Measurements from ENCODE around the gene IVD.

The IVD gene

GRCh38 chr15:40398413-40398873, 7.2 kb upstream of the IVD start:
- TF ChIP-seq TAF1 (IDR thresholded peaks at IDR 0.05; ENCODE audit: low read depth), result no peak
- TF ChIP-seq NFIC (IDR thresholded peaks at IDR 0.05), result no peak
- no peak for TF ChIP-seq REST (IDR thresholded peaks at IDR 0.05; ENCODE audit: low read depth)
- TF ChIP-seq MAX (IDR thresholded peaks at IDR 0.05), result no peak
- TF ChIP-seq EGR1 (IDR thresholded peaks at IDR 0.05), result no peak
- TF ChIP-seq CREB1 (IDR thresholded peaks at IDR 0.05; ENCODE audit: low read depth), result no peak
- no peak for TF ChIP-seq USF1 (IDR thresholded peaks at IDR 0.05)
- TF ChIP-seq TCF12 (IDR thresholded peaks at IDR 0.05; ENCODE audit: low read depth), result no peak
- TF ChIP-seq RAD21 (IDR thresholded peaks at IDR 0.05; ENCODE audit: low read depth), result no peak
- no peak for TF ChIP-seq YY1 (IDR thresholded peaks at IDR 0.05; ENCODE audit: low read depth)
- no peak for TF ChIP-seq ZBTB7A (IDR thresholded peaks at IDR 0.05; ENCODE audit: low read depth)
- no peak for TF ChIP-seq FOXM1 (IDR thresholded peaks at IDR 0.05; ENCODE audit: borderline replicate concordance, low read depth)
- no peak for TF ChIP-seq EP300 (IDR thresholded peaks at IDR 0.05; ENCODE audit: borderline replicate concordance)

- no peak for TF ChIP-seq YY1 (IDR thresholded peaks at IDR 0.05; ENCODE audit: low read depth)
Observed at GRCh38 chr15:40399370-40399769, 6.2 kb upstream of the IVD start.

DNA sequence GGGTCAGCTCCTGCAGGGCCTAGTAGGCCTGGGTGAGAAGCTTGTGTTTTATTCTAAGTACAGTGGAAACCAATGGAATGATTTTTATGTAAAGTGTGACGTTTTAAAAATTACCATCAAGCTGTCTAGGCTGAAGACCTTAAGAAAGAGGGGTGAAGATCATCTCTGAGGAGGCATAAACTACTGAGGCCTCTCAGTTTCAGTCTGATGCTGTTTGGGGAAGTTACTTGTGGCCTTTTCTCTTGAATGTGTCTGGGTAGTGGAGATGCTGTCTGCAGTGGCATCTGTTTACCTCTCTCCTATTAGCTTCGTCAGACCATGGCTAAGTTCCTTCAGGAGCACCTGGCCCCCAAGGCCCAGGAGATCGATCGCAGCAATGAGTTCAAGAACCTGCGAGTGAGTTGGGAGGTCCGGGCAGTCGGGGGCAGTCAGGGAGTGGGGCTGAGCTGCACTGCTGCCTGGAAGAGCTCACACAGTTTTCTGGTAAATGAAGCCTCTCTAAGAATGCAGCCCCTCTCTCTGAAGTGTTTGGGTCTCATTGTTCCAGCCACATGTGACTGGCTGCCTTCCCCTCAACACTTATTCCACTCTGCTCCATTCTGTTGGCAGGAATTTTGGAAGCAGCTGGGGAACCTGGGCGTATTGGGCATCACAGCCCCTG, 1.9 kb downstream of the IVD start:
- TF ChIP-seq TAF1 (IDR thresholded peaks at IDR 0.05; ENCODE audit: low read depth) (no peak), CEBPB (IDR thresholded peaks at IDR 0.05) (no peak), RAD21 (IDR thresholded peaks at IDR 0.05; ENCODE audit: low read depth) (no peak), MAX (IDR thresholded peaks at IDR 0.05) (no peak), YY1 (IDR thresholded peaks at IDR 0.05; ENCODE audit: low read depth) (no peak), TEAD4 (IDR thresholded peaks at IDR 0.05) (no peak), EGR1 (IDR thresholded peaks at IDR 0.05) (no peak), ZBTB7A (IDR thresholded peaks at IDR 0.05; ENCODE audit: low read depth) (no peak), TCF12 (IDR thresholded peaks at IDR 0.05; ENCODE audit: low read depth) (no peak), REST (IDR thresholded peaks at IDR 0.05; ENCODE audit: low read depth) (no peak), NFIC (IDR thresholded peaks at IDR 0.05) (no peak), FOXM1 (IDR thresholded peaks at IDR 0.05; ENCODE audit: borderline replicate concordance, low read depth) (no peak), CREB1 (IDR thresholded peaks at IDR 0.05; ENCODE audit: low read depth) (no peak), USF1 (IDR thresholded peaks at IDR 0.05) (no peak), EP300 (IDR thresholded peaks at IDR 0.05; ENCODE audit: borderline replicate concordance) (no peak)

DNA sequence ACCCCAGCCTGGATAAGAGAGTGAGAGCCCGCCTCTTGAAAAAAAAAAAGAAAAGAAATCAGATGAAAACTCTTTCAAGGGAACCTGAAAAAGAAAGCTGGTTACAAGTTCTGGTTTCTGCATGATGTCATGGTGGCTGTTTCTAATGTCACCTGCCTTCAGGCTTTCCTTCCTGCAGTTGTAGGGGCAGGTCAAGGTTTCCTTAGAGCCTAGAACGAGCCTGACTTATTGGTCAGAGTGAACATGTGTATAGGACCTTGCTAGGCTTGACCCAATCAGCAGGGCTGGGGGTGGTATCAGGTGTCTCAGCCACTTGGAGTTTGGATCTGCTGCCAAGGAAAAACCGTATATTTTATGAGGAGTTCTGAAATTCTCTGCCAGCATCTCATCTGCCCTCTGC, 3.8 kb downstream of the IVD start:
- TF ChIP-seq YY1 (IDR thresholded peaks at IDR 0.05; ENCODE audit: low read depth), result no peak
- no peak for TF ChIP-seq REST (IDR thresholded peaks at IDR 0.05; ENCODE audit: low read depth)
- TF ChIP-seq NFIC (IDR thresholded peaks at IDR 0.05), result no peak
- TF ChIP-seq USF1 (IDR thresholded peaks at IDR 0.05), result no peak
- TF ChIP-seq EP300 (IDR thresholded peaks at IDR 0.05; ENCODE audit: borderline replicate concordance), result no peak
- no peak for TF ChIP-seq TEAD4 (IDR thresholded peaks at IDR 0.05)
- TF ChIP-seq EGR1 (IDR thresholded peaks at IDR 0.05), result no peak
- TF ChIP-seq ZBTB7A (IDR thresholded peaks at IDR 0.05; ENCODE audit: low read depth), result no peak
- no peak for TF ChIP-seq TCF12 (IDR thresholded peaks at IDR 0.05; ENCODE audit: low read depth)
- no peak for TF ChIP-seq TAF1 (IDR thresholded peaks at IDR 0.05; ENCODE audit: low read depth)
- TF ChIP-seq CREB1 (IDR thresholded peaks at IDR 0.05; ENCODE audit: low read depth), result no peak
- no peak for TF ChIP-seq MAX (IDR thresholded peaks at IDR 0.05)
- TF ChIP-seq RAD21 (IDR thresholded peaks at IDR 0.05; ENCODE audit: low read depth), result no peak
- no peak for TF ChIP-seq FOXM1 (IDR thresholded peaks at IDR 0.05; ENCODE audit: borderline replicate concordance, low read depth)
- TF ChIP-seq CEBPB (IDR thresholded peaks at IDR 0.05), result no peak

Measured in Ishikawa (cell line).